GM13976 (cell line): ENCODE results near the gene OR52I2.

Experiments used
- DNase-seq: peaks from one replicate; pipeline ENCODE4 v3.0.0; 2012; ENCODE audit warnings: low spot score
- in situ Hi-C: fragments of 300-500 bp; cut with MboI; formaldehyde crosslinking; loops from one replicate; pipeline ENCODE4 v1.12.0; 2022; ENCODE audit warnings: low sequenced_read_pairs, mixed read lengths, inconsistent platforms; ENCODE audit not compliant: unreplicated experiment
- TF ChIP-seq, protein P1 (sequence below): IDR thresholded peaks from 2 replicates; pipeline ENCODE4 v1.5.1; 2012; ENCODE audit warnings: borderline replicate concordance, mild to moderate bottlenecking; ENCODE audit not compliant: insufficient read depth; ENCODE audit errors: extremely low read depth, missing control alignments, control extremely low read depth

OR52I2 gene

DNA sequence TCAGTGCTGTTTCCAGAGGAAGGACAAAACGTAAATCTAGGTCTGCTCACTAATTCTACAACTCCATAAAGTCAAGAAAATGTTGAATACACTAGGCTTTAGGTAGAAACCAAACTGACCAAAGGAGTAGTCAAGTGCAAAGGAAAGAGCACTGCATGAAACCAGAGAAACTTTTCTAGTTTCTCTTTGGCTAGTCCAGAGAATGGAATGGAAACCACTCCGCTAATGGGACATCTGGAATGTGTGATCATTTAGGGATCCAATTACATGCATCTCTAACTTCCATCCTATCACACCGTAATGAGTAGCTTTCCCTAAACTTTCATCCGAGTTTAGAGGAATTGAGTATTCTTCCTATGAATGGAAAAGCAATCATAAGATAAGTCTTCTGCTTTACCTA lies 34.1 kb upstream of the OR52I2 start:
- TF ChIP-seq, protein P1, sequence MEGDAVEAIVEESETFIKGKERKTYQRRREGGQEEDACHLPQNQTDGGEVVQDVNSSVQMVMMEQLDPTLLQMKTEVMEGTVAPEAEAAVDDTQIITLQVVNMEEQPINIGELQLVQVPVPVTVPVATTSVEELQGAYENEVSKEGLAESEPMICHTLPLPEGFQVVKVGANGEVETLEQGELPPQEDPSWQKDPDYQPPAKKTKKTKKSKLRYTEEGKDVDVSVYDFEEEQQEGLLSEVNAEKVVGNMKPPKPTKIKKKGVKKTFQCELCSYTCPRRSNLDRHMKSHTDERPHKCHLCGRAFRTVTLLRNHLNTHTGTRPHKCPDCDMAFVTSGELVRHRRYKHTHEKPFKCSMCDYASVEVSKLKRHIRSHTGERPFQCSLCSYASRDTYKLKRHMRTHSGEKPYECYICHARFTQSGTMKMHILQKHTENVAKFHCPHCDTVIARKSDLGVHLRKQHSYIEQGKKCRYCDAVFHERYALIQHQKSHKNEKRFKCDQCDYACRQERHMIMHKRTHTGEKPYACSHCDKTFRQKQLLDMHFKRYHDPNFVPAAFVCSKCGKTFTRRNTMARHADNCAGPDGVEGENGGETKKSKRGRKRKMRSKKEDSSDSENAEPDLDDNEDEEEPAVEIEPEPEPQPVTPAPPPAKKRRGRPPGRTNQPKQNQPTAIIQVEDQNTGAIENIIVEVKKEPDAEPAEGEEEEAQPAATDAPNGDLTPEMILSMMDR, result no peak
- in situ Hi-C loops, result loop anchor here (10.0 kb wide), 1 partner anchor 363 kb away; no protein-coding TSS in a partner anchor
- no peak for DNase-seq

DNA sequence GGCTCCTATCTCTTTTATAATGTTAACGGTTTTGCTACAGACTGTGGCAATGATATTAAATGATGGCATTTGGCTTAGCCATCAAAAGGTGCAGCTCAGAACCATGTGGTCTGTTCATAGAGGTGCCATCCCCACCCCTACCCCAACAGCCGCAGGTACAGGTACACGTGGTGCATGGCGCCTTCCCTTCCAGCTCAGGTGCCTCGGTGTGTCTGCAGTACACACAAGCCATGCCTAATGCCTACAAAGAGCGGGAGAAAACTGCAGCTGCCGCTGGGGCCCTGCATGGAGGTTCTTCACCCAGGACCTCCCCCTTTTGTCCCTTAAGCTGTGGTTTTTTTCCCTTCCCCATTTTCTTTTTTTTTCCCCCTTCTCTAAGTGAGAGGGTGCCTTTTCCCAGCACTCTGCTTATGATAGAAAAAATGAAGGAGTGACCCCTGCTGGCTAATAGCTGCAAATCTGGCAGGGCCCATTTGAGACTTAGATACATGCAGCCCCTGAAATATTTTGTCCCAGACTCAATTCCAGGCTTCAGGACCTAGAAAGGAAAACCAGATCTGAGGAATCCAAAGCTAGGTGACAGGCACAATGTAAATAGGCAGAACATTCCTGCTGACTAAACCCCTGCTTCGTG lies 30.1 kb upstream of the OR52I2 start:
- in situ Hi-C loops, result no loop called here
- TF ChIP-seq, protein P1, result peak; percentile 14
- no peak for DNase-seq

DNA sequence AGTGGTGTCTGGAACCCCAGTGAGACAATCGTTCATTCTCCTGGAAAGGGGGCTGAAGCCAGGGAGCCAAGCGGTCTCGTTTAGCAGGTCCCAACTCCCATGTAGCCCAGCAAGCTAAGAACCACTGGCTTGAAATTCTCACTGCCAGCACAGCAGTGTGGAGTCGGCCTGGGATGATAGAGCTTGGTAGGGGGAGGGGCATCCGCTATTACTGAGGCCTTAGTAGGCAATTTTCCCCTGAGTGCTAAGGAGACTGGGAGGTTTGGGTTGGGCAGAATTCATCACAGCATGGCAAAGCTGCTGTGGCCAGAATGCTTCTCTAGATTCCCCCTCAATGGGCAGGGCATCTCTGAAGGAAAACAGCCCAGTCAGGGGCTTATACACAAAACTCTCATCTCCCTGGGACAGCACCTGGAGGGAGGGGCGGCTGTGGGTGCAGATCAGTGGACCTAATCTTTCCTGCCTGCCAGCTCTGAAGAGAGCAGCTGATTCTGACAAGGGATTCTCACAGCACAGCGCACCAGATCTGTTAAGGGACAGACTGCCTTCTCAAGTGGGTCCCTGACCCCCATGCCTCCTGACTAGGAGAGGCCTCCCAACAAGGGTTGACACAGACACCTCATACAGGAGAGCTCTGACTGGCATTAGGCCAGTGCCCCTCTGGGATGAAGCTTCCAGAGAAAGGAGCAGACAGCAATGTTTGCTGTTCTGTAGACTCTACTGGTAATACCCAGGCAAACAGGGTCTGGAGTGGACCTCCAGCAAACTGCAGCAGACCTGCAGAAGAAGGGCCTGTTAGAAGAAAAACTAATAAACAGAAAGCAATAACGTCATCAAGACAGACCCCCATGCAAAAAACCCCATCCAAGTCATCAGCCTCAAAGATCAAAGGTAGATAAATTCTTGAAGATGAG lies 21.8 kb upstream of the OR52I2 start:
- no peak for DNase-seq
- in situ Hi-C loops, result no loop called here
- TF ChIP-seq, protein P1, result no peak

DNA sequence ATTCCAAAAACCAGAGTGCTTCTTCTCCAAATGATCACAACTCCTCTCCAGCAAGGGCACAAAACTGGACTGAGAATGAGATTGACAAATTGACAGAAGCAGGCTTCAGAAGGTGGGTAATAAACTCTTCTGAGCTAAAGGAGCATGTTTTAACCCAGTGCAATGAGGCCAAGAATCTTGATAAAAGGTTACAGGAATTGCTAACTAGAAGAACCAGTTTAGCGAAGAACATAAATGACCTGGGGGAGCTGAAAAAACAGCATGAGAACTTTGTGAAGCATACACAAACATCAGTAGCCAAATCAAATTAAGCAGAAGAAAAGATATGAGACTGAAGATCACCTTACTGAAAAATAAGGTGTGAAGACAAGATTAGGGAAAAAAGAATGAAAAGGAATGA lies 21.1 kb upstream of the OR52I2 start:
- TF ChIP-seq, protein P1, result no peak
- in situ Hi-C loops, result no loop called here
- DNase-seq, result no peak

DNA sequence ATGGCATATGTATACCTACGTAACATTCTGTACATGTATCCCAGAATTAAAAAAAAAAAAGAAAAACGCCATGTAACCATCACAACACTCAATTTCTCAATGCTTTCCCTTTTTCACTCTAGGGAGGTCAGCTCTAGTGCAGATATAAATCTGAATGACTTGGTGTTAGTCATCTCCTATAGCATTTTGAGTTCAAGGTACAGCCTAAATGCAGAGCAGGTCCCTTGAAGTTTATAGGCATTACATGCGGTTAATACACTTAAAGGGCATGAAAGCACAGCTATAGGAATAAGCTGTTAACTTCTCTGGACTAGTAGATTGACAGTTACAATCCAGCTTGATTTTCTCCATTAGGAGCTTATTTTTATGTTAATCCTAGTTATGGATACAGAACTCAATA lies 16.2 kb upstream of the OR52I2 start:
- in situ Hi-C loops, result no loop called here
- DNase-seq, result no peak
- TF ChIP-seq, protein P1, result no peak

DNA sequence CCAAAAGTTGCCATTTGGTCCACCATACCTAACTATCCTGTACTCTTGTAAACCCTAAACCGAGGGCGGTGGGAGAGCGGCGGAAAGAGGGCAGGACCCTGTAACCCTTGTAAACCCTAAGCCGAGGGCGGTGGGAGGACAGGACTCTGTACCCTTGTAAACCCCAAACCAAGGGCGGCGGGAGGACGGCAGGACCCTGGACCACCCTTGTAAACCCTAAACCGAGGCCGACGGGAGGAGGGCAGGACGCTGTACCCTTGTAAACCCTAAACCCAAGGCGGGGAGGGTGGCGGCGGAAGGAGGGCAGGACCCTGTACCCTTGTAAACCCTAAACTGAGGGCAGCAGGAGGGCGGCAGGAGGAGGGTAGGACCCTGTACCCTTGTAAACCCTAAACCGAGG lies 12.5 kb upstream of the OR52I2 start:
- TF ChIP-seq, protein P1, result no peak
- no peak for DNase-seq
- in situ Hi-C loops, result no loop called here
